ENCODE measurements around the gene LDHA. TPM values are rescaled to one million over a fixed set of nuclear protein-coding genes. Genes with fewer than 3 reads are reported as not detected.
A peak's percentile ranks its signal among the peaks of the same experiment; 100 is the strongest.

LDHA gene
- total RNA-seq, 1 experiment from 2014 or later: 644 TPM

- peak; percentile 20 for DNase-seq (ENCODE audit: low spot score)
- peak; percentile 77 for ATAC-seq
- H3K27ac Mint-ChIP-seq: no peak within 1 kb of the TSS
- no peaks in the 10 kb centered on the region for H3K36me3 Mint-ChIP-seq
- TF ChIP-seq ATF2 (CRISPR knock-in tag; IDR thresholded peaks at IDR 0.05; ENCODE audit: borderline replicate concordance, low read depth) (no peak), MAX (CRISPR knock-in tag; IDR thresholded peaks at IDR 0.05) (peak; percentile 34; the same call in 1 of the 2 replicates), TP53 (CRISPR knock-in tag; IDR thresholded peaks at IDR 0.05) (0 out of 2 replicates have a peak, but pooled peaks have one; percentile 31), ZNF317 (CRISPR knock-in tag; IDR thresholded peaks at IDR 0.05; ENCODE audit: borderline replicate concordance, low read depth) (0 out of 2 replicates have a peak, but pooled peaks have one; percentile 24), FOXK1 (CRISPR knock-in tag; IDR thresholded peaks at IDR 0.05) (no peak), MXD4 (CRISPR knock-in tag; IDR thresholded peaks at IDR 0.05; ENCODE audit: borderline replicate concordance) (no peak)
- ChIA-PET POLR2A (interaction anchor here (0.5 kb wide), 1 partner anchor 99 kb away, joined by 4 read pairs; no protein-coding TSS in a partner anchor), CTCF (interaction anchor here (0.6 to 0.8 kb wide), 3 partner anchors 70 to 340 kb away, joined by 3 to 4 read pairs (median 3); no protein-coding TSS in a partner anchor)
- no peaks in the 10 kb centered on the region for H3K4me1 Mint-ChIP-seq
- H3K4me3 Mint-ChIP-seq: no peak within 1 kb of the TSS
- H3K9me3 Mint-ChIP-seq: no peaks in the 10 kb centered on the region
- H3K27me3 Mint-ChIP-seq (ENCODE audit: low read depth): peaks cover 13% of the 10 kb centered on the region
These were observed 61.5 kb downstream of the LDHA start, which contains the start of gene LDHAL6A for GRCh38 chr11:18455686-18456372. Gene LDHAL6A, plus strand, starts transcription at chr11:18455856. Its CDS starts 825 bp downstream, at chr11:18456681.

- POLR2A ChIA-PET: no interaction called here
- no peaks in the 10 kb centered on the region for H3K36me3 Mint-ChIP-seq
- TF ChIP-seq FOXP4 (CRISPR knock-in tag; IDR thresholded peaks at IDR 0.05) (no peak), MXD4 (CRISPR knock-in tag; IDR thresholded peaks at IDR 0.05; ENCODE audit: borderline replicate concordance) (no peak), ELF4 (CRISPR knock-in tag; IDR thresholded peaks at IDR 0.05; ENCODE audit: low read depth) (no peak), ZBTB43 (CRISPR knock-in tag; IDR thresholded peaks at IDR 0.05) (no peak), ZNF138 (CRISPR knock-in tag; conservative IDR thresholded peaks at IDR 0.05) (no peak), ATF6 (CRISPR knock-in tag; IDR thresholded peaks at IDR 0.05) (no peak), NFE2L1 (CRISPR knock-in tag; IDR thresholded peaks at IDR 0.05) (no peak), ARID4B (CRISPR knock-in tag; IDR thresholded peaks at IDR 0.05; ENCODE audit: borderline replicate concordance) (no peak), ATF2 (CRISPR knock-in tag; IDR thresholded peaks at IDR 0.05; ENCODE audit: borderline replicate concordance, low read depth) (no peak), RORB (CRISPR knock-in tag; IDR thresholded peaks at IDR 0.05) (no peak), ZNF281 (CRISPR knock-in tag; IDR thresholded peaks at IDR 0.05) (no peak)
These were observed 63.1 kb downstream of the LDHA start for GRCh38 chr11:18457450-18457849.

More at GRCh38 chr11:18457450-18457849, 63.1 kb downstream of the LDHA start:
- Mint-ChIP-seq H3K4me1 (no peaks in the 10 kb centered on the region), H3K9me3 (no peaks in the 10 kb centered on the region), H3K27me3 (ENCODE audit: low read depth) (peaks cover 13% of the 10 kb centered on the region), H3K4me3 (no peak overlapping the region), H3K27ac (no peak overlapping the region)
- CTCF ChIA-PET: no interaction called here
- no peak for DNase-seq (ENCODE audit: low spot score)
- ATAC-seq: no peak

Data from WTC11 (cell line).